GM12872 (cell line): ENCODE measurements around the gene HSPG2.

ENCODE experiments used
- TF ChIP-seq, protein P1 (sequence below): IDR thresholded peaks from 3 replicates; pipeline ENCODE4 v1.5.1; 2011; ENCODE audit warnings: low read depth, mild to moderate bottlenecking, low read length, moderate library complexity; ENCODE audit not compliant: insufficient read depth

The HSPG2 gene

DNA sequence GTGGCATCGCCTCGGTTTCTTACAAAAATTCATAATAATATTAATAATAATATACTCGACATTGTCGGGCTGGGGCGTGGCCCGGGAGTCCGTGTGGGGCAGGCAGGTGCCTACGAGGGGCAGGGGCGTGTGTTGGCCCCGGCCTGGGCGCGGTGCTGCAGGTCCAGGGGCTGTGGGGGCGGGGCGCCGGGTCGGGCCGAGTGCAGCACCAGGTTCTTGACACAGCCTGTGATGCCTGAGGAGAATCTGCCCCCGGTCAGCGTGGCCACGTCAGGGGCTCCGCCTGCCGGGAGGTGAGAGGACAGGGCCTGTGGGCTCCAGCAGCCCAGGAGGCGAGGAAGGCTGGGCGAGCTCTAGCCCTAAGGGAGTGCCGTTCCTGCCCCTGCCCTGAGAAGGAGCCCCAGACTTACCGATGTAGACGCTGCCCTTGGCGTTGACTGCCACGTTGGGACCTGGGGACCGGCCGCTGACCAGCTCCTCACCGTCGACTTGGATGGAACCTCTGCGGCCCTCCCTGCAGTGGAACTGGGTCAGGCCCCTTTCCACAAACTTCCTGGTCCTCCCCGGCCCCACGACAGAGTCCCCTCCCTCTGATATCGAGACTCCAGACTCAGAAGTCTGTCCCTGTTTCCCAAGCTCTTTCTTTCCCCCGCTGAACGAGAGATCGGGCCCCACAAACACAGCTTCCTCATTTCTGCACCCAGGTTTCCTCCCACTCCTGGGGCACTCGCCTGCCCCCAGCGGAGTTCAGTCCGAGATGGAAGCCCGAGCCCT is 113.7 kb downstream of the HSPG2 start:
- TF ChIP-seq, protein P1, sequence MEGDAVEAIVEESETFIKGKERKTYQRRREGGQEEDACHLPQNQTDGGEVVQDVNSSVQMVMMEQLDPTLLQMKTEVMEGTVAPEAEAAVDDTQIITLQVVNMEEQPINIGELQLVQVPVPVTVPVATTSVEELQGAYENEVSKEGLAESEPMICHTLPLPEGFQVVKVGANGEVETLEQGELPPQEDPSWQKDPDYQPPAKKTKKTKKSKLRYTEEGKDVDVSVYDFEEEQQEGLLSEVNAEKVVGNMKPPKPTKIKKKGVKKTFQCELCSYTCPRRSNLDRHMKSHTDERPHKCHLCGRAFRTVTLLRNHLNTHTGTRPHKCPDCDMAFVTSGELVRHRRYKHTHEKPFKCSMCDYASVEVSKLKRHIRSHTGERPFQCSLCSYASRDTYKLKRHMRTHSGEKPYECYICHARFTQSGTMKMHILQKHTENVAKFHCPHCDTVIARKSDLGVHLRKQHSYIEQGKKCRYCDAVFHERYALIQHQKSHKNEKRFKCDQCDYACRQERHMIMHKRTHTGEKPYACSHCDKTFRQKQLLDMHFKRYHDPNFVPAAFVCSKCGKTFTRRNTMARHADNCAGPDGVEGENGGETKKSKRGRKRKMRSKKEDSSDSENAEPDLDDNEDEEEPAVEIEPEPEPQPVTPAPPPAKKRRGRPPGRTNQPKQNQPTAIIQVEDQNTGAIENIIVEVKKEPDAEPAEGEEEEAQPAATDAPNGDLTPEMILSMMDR: no peak

DNA sequence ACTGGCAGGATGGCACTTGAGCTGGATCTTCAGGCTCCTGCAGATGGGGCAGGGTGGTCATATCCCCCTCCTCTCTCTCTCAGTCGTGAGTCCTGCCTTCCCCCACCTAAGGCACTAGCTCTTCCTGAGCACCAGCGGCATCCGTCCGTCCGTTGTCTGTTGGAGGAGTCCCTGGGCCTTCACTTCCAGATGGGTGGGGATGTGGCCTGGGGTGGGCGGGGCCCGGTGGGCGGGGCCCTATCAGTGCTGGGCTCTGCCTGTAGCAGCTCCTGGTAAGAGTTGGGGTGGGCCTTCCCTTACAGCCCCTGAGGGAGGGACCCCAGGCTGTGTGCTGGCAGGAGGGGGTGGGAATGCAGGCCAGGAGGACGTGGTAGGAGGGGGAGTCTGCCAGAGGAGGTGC is 114.8 kb downstream of the HSPG2 start:
- TF ChIP-seq, protein P1: no peak

DNA sequence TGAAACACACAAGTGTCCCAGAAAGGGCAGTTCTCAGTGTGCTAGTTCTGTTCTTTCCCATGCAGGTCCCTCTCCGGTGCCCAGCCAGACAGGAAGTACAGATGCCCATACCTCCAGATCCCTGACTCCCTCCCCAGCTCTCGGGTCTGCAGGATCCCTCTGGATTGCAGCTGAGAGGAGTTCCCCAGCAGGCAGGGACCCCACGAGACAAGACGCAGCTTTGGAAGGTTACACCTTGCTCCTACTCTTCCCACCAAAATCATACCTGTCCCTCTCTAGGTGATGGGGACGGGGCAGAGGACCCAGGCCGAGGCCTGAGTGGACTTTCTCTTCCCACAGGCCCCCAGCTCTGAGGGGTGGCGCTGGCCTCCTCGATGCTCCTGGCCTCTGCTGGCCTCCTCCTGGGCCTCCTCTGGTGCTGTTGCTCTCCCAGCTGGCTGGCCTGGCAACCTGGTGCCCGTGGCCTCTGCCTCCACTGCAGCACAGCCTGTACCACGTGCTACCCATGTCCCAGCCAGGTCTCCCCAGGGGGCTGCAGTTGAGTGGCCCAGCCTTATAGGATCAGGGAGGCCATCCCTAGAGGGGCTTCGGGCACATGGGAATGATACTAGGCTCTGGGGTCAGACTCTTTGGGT is 115.6 kb downstream of the HSPG2 start:
- TF ChIP-seq, protein P1: no peak

DNA sequence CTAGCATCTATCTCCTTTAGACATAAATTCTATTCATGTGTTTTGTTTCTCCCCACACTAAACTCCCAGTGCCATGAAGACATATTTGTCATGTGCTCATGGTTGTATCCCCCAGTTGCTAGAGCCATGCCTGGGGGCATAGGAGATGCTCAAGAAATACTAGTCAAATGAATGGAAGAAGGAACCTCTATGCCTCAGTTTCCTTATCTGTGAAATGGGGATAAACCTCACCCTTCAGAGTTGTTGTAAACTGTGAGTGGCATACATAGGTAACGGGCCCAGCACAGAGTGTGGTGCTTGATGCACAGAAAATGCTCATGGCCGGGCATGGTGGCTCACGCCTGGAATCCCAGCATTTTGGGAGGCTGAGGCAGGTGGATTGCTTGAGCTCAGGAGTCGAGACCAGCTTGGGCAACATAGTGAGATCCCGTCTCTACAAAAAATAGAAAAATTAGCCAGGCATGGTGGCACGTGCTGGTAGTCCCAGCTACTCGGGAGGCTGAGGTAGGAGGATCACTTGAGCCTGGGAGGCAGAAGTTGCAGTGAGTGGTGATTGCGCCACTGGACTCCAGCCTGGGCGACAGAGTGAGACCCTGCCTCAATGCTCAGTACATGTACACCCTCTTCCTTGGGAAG is 116.4 kb downstream of the HSPG2 start:
- TF ChIP-seq, protein P1: no peak

DNA sequence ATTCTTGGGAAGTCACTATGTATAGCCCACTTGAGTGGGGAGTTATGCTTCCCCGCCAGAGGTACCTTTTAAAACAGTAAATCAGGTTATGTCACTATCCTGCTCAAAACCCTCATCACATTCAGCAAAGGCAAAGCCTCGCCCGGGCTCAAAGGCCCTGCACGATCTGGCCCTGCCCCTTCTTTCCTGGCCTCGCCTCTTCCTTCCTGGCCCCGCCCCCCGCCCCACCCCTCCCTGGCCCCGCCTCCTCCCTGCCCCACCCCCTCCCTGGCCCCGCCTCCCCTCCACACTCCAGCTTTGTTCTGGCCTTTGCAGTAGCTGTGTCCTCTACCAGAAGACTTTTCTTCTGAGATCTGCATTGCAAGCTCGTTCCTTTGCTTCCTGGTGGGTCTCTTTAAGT is 118.5 kb downstream of the HSPG2 start:
- TF ChIP-seq, protein P1: no peak

DNA sequence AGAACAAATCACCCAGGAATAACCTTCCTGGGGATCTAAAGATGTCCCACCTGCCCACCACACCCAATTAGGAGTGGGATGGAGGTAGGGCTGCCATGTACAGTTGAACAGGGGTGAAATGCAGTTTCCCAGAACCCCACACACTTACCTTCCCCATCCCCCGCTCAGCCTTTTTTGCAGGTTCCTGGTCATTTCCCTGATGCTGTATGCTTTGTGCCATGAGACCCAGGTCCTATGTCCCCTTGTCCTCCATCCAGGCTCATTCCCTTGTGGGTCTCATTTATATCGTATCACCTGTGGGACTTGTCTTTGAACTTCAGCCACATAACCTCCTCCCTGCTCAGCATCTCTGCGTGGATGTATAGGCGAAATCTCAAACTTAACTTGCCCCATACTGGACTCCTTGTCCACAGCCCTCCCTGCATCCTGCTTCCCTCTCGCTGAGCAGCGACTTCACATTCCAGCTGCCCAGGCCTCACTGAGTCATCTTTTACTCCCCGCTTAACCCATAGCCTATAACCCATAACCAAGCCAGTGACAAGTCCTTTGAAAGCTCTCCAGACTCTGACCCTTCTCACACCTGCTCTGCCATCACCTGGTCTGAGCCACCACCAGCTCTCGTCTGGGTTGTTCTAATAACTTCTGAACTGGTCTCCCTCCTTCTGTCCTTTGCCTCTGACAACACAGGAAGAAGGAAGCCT is 120.4 kb downstream of the HSPG2 start:
- TF ChIP-seq, protein P1: no peak
